GM19238 (cell line): ENCODE measurements around the gene MCF2.

Experiments used
- DNase-seq: peaks from one replicate; pipeline ENCODE4 v3.0.0; 2011; ENCODE audit warnings: low spot score; ENCODE audit not compliant: insufficient read length

MCF2 gene

DNA sequence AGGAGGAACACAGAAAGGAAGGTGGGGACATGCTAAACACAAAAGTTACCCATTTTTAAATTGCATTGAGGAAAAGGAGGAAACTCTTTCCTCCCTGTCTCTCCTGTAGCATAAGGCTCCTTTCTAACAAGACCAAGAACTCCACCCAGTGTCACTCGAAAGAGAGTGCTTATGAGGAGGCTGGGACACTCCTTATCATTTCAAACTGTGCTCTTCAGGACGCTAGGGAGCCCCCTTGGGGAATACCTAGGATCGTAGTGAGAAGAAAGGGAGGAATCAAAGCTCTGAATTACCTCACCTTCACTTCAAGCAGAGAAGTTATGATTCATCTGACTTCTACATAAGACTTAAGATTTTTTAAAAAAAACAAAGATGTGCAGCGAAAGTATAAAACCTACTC is 111.9 kb downstream of the MCF2 start:
- no peak for DNase-seq

DNA sequence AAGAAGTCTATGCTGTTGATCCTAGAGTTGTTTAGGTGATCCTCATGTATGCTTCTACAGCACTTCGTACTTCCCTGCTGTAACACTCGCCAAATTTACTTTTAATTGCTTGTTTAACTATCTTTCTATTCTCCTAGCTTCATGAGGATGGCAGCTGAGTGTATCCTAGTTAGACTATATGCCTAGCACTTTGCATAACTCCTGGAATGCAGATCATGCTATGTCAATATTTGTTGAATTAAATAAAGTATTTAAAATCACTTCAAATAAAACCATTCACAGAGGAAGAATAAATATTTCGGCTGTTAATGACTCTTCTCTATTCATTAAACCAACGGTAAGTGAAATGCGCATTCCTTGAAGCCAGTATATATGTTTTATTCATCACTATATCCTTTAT is 122.4 kb downstream of the MCF2 start:
- no peak for DNase-seq

DNA sequence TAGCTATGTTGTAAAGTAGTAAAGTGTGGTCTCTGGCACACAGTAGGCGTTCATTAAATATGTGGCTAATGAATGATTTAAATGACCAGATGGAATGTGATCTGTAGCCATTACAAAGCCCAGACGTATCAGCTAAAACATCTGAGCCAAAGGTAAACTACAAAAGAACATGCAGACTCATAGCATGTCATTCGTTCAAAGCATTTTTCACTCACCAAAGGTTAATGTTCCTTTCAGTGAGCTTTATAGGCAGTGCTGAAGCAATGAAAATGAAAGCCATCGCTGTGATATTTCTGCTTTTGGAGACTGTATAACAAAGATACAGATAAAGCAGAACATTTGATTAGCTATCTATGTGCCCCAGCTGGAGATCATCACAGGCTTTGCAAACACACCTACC is 126.9 kb downstream of the MCF2 start:
- no peak for DNase-seq

DNA sequence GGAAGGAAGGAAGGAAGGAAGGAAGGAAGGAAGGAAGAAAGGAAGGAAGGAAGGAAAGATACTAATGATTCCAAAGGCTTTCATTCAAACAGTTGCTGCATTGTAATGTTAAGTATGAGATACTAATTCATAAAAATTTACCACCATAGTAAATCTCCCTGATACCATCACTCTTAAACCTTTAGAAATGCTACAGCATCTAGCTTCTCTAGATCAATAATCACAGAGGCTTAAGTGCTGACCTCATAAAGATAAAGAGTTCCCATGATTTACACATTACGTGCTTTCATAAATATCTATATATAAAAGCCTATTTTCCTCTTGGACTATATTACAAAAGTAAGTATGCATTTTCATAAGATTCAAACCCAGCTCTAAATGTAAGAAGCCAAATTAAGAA is 141.0 kb downstream of the MCF2 start:
- no peak for DNase-seq

DNA sequence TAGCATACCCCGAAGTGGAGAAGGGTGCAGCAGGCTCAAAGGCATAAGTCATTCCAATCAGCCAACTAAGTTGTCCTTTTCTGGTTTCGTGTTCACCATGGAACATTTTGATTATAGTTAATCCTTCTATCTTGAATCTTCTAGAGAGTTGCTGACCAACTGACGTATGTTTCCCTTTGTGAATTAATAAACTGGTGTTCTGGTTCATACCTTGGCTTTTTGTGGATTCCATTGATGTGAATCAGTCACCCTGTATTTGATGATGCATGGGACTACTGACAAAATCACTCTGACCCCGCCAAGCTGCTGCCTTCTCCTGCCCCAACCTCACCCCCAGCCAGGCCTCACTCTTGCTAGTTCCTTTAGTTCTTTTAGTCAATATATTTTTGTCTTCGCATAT is 144.7 kb downstream of the MCF2 start:
- DNase-seq = no peak

DNA sequence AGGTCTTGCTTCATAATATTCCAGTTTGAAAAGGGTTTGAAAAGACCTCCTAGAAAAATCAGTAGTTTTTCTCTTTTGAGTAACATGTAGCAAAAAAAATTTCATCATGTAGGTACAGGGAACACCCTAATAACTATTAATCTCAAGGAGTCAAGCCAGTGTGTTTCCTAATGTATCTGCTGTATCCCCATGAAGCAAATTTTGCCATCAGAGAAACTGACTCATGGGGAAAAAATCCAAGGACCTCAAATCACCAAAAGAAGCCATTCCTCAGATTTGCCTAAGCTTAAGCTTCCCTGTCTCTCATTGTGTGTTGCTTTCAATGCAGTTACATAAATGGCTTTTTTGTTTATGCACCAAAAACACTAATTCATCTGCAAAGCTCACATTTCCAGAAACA is 147.7 kb downstream of the MCF2 start:
- DNase-seq = no peak

DNA sequence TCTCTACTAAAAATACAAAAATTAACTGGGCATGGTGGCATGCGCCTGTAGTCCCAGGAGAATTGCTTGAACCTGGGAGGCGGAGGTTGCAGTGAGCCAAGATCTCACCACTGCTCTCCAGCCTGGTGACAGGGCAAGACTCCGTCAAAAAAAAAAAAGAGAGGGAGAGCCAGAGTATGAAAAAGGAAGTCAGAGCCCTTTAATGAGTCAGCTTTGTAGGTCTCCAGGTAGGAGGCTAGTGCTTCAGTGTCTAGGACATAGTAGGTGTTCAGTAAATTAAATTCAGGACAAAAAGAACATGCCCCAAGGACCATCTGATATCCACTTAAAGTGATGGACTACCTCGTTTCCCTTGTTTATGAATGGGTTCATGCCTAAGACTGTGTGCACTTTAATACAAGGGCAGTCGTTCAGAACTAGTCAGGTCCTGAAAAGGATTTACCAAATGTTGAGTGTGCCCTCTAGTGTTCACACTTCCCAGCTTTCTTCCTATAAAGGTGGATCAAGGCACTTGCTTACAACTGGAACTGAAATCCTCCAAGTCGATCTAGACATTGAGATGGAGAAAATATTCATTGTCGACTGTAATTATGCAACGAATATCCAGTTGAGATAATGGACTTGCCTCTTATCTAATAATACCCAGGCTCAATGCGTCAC is 148.5 kb downstream of the MCF2 start:
- peak; percentile 2 for DNase-seq

DNA sequence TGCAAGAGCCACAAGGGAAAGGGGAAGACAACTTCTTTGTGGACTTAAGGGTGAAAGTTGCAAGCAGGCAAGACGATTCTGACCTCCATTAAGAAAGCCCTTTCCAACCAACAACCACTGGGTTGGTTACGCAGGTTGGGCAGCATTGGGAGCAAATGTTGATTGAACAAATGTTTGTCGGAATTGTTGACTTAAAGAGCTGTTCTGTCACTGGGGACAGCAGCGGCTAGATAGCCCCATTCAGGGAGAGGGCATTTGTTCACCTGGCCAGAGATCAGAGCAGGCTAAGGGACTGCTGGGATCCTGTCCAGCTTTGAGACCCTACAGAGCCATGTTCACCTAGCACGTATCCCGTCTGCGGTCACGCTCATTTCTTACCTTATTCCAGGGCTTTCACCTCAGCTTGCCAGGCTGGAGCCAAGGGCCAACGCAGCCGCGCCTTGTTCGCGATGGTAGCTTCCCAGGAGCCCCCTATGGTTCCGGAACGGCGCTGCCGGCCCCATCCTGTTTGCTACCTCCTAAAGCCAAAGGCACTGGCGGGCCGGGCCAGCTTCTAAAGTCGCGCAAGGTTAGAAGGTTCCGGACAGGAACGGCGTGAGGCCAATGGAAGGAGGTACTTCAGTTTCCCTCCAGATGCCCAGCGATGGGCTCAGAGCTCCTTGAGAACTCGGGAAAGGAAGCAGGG is 152.8 kb downstream of the MCF2 start:
- no peak for DNase-seq

DNA sequence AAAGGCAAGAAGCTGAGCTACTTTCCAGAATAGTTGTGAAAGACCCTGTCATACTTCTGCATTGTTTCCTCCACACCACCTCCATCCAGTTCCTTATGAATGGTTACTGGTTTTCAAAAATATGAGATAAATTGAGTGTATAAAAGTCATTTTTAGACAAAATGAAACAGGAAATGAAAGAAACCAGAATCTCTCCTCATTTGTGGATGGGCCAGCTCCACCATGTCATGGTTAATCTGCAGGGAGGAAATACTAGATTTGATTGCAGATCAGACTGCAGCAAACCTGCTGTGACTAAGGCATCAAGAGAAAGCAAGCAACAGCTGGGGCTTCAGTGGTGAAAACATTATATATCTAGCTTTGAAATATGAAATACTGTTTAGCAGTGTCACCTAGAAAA is 153.6 kb downstream of the MCF2 start:
- no peak for DNase-seq

DNA sequence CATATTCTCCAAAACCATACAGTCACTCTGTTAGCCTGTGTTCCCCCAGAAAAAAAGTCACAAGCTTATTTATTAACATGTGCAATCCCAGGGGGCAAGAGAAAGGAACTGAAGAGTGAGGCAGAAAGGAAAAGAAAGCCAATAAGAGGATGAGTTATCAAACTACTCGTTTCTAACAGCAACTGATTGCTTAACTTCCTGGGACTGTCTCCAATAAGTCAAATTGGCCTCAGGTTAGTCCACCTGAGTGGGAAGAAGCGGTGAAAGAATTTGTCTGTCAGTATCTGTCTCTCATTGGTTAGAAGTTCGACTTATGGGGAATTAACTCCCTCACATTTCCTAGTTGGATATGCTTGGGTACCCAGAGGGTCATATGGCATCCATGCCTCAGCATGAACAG is 163.4 kb downstream of the MCF2 start:
- no peak for DNase-seq

DNA sequence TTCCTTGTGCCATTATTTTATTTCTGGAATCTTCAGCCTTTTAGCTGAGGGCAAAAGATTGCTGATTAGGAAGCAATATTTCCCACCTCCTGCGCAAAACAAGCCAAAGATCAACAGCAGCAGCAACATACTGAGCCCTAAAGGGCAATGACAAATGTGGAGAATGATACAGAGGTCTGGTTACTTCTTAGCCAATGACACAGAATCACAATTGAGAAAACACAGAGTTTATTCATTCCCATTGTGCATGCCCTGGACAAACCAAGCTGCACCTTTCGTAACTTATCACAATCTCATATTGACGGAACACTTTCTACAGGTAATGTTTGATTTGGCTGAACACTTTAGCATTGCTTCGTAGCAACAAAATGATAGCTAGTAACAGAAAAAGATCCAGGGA is 164.0 kb downstream of the MCF2 start:
- no peak for DNase-seq

DNA sequence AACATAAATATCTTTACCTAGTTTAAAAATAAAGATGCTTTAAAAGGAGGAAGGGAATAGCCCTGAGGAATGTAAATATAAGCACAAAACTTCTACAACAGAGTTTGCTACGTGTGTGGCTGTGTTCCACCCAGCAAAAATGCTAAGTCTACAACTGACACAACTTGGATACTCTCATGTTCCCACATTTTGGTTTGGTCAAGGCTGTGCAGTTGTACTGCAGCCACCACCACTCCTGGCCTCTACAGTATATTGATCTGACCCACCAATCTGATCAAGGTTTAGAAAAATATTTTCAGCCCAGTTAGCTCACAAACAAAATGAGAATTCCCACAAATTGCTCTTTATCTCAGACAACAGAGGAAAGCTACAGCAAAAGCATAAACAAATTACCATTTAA is 165.3 kb downstream of the MCF2 start:
- no peak for DNase-seq

DNA sequence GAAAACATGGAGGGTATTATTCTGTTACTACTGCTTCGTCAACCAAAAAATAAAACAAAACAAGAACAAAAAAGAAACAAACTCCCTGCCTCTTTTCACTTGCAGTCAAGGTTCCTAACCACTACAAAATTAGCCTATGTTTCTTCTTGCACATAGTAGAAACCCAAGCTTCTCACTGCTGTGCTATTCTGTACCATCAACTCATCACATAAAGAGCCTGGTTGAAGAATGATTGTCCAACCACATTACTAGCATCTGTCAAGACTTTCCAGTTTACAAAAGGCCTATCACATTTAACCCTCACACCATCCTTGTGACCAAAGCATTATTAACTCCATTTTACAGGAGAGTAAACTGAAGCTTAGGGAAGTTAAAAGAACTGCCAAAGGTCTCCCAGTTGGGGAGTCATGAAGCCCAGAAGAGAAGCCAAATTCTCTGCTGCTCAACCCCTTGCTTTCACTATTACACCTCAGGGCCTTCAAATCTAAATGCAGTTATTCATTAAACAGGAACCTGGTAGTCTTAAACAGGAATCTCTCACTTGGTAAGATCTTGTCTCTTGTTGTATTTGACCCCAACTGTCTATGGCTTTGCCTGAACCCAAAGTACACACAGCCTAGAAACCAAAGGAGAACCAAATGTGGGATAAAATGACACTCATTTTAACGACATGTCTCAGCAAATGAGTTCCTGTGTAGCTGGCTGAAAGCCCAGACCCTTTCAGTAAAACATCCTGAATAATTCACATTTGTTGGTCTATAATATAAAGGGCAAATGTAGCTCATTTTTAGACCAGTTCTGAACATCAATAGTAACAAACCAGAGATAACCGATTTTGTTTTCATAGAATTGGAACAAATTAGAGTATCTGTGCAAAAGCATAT is 168.8 kb downstream of the MCF2 start:
- DNase-seq = no peak

DNA sequence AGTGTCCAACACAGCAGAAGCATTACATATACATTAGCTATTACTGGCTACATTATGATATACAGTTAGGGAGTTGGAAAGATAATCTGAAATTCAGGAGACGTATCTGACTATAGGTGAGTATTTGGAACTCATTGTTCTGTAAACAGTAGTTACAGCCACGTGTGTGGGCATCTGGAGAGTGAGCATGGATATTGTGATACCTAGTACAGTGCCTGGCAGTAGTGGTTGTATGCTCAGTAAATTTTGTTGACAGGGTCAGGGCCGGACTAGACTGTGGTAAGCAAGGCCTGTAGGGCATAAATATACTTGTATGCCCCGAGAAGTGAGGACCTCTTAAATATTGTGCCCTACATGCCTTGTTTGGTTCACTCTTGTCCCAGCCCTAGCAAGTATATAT is 174.5 kb downstream of the MCF2 start:
- DNase-seq = no peak

DNA sequence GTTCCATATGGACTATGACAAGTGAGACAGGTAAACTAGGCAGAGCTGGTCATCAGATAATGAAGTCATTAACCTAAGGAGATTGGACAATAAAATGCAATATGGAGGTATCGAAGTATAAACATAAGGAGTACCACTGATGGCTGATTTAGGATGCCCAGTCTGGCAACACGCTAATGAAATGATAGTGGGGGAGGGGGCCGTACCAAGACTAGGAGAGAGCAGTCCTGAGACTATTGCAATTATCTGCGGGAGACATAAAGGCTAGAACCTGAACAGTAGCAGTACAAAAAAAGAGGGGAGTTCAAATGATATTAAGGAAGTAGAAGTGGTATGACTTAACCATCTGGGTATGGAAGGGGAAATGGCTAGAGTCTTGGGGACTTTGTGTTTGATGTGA is 175.1 kb downstream of the MCF2 start:
- DNase-seq = no peak
